Lower leg skin (tissue), 3 donors: Measurements from ENCODE around the gene TBATA.

Experiments
- POLR2A ChIP-seq, 2 donors: fragments of 450-650 bp; IDR thresholded peaks; one replicate each; pipeline ENCODE4 v1.6.1; 2016 to 2017; ENCODE audit warnings: antibody characterized with exemption in 2 of 2, mild to moderate bottlenecking in 1 of 2, moderate library complexity in 1 of 2
- TF ChIP-seq, protein P1 (sequence below), 3 donors: fragments of 450-650 bp; IDR thresholded peaks; one replicate each; pipeline ENCODE4 v1.5.1; 2016; ENCODE audit warnings: antibody characterized with exemption in 3 of 3, mild to moderate bottlenecking in 3 of 3, moderate library complexity in 2 of 3

DNA sequence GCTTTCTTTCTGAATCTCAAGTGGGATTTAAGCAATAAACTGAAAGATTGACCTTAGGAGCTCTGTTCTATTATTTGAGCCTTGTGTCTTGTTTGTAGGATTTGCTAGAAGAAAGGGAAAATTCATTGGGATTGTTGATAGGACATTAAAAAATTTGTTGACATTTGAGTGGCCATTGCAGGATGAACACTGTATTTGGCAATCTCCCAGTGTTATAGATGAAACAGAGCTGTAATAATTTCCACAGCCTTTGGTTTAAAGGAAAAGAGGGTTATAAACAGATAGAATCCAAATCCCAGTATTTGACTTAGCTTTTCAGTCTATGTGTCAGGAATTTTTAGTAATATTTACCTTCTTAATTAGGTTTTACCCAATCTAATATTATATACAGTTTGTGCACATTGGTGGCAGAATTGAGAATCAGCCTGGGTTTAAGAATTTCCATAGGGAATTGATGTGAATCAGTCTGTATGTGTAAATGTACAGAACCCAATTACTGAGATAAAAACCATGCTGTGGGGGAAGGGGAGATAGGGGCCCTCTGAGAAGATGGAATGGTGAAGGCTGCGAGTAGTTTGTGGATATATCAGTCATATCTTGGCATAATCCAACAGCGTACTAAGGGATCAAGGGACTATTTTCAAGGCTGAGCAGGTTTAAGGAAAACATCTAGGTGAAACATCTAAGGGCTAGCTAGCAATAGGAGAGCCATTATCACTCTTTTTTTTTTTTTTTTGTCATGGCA lies 37.1 kb upstream of the TBATA start:
- TF ChIP-seq, protein P1, sequence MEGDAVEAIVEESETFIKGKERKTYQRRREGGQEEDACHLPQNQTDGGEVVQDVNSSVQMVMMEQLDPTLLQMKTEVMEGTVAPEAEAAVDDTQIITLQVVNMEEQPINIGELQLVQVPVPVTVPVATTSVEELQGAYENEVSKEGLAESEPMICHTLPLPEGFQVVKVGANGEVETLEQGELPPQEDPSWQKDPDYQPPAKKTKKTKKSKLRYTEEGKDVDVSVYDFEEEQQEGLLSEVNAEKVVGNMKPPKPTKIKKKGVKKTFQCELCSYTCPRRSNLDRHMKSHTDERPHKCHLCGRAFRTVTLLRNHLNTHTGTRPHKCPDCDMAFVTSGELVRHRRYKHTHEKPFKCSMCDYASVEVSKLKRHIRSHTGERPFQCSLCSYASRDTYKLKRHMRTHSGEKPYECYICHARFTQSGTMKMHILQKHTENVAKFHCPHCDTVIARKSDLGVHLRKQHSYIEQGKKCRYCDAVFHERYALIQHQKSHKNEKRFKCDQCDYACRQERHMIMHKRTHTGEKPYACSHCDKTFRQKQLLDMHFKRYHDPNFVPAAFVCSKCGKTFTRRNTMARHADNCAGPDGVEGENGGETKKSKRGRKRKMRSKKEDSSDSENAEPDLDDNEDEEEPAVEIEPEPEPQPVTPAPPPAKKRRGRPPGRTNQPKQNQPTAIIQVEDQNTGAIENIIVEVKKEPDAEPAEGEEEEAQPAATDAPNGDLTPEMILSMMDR (IDR thresholded peaks at IDR 0.05) = no peak
- no peak for TF ChIP-seq POLR2A (IDR thresholded peaks at IDR 0.05)
